Naive B cell (primary cell): Measurements from ENCODE around the gene MLEC. TPM values are rescaled to one million over a fixed set of nuclear protein-coding genes. Genes with fewer than 3 reads are reported as not detected.

Experiments used
- ATAC-seq, 2 donors: fragments of 150-1000 bp; cut with Tn5 transposase; 2 replicates each; pipeline ENCODE4 v1.10.0; 2021; ENCODE audit warnings: low read depth in 2 of 2, mild to moderate bottlenecking in 2 of 2, moderate library complexity in 2 of 2
- DNase-seq: peaks from one replicate; pipeline ENCODE4 v3.0.0; 2022
- H3K27ac Mint-ChIP-seq, 6 donors: one replicate each; pipeline ENCODE4 v1.8.0; 2020 to 2022; ENCODE audit warnings: mild to moderate bottlenecking in 6 of 6, mixed read lengths in 6 of 6, moderate library complexity in 5 of 6, inconsistent platforms in 2 of 6
- H3K27me3 Mint-ChIP-seq, 3 donors: one replicate each; pipeline ENCODE4 v1.8.0; 2021 to 2022; ENCODE audit warnings: mixed read lengths in 3 of 3, mild to moderate bottlenecking in 1 of 3
- H3K36me3 Mint-ChIP-seq, 2 donors: one replicate each; pipeline ENCODE4 v1.8.0; 2020 to 2022; ENCODE audit warnings: mixed read lengths in 2 of 2, inconsistent platforms in 1 of 2, mild to moderate bottlenecking in 1 of 2
- H3K4me1 Mint-ChIP-seq, 3 donors: one replicate each; pipeline ENCODE4 v1.8.0; 2020 to 2022; ENCODE audit warnings: mixed read lengths in 3 of 3, inconsistent platforms in 1 of 3, mild to moderate bottlenecking in 1 of 3, moderate library complexity in 1 of 3
- H3K4me3 Mint-ChIP-seq, 8 donors: one replicate each; pipeline ENCODE4 v1.8.0; 2020 to 2022; ENCODE audit warnings: mild to moderate bottlenecking in 8 of 8, mixed read lengths in 8 of 8, moderate library complexity in 8 of 8, inconsistent platforms in 2 of 8
- H3K9me3 Mint-ChIP-seq, 7 donors: one replicate each; pipeline ENCODE4 v1.8.0; 2020 to 2022; ENCODE audit warnings: mixed read lengths in 7 of 7, mild to moderate bottlenecking in 5 of 7, inconsistent platforms in 2 of 7, moderate library complexity in 1 of 7
- polyA plus RNA-seq, 6 donors: library from polyadenylated mRNA; unstranded; fragments of 300-500 nt; fragmentation: Illumina TruSeq; gene quantifications; one replicate each; pipeline ENCODE4 v1.2.3, GENCODE V29; 2021; ENCODE audit warnings: low read depth in 6 of 6

MLEC gene
- 10 to 100 TPM; 32.0 to 43.8 (median 33.8) TPM for polyA plus RNA-seq

- Mint-ChIP-seq H3K36me3 (no peaks in the 10 kb centered on the region), H3K4me3 (peak within 1 kb of the TSS; percentile 79 to 97 (median 94)), H3K4me1 (peaks cover 31 to 43% (median 39%) of the 10 kb centered on the region in 3 donors), H3K27me3 (no peaks in the 10 kb centered on the region), H3K27ac (peak within 1 kb of the TSS; percentile 92 to 99 (median 98)), H3K9me3 (peaks cover 0 to 4% (median 0%) of the 10 kb centered on the region in 7 donors)
- peak; percentile 100 for DNase-seq
- peak; percentile 68 to 71 for ATAC-seq
Observed at GRCh38 chr12:120686690-120687577, at the start of gene MLEC. MLEC (plus strand) TSS chr12:120687149; CDS start chr12:120687297, 148 bp downstream.

GRCh38 chr12:120639771-120640721 is 46.9 kb upstream of the MLEC start, which contains the start of gene CABP1:
CABP1 (plus strand) TSS chr12:120640626; CDS start chr12:120640686, 60 bp downstream.
- H3K4me1 Mint-ChIP-seq, result peaks cover 6 to 17% (median 7%) of the 10 kb centered on the region in 3 donors
- H3K4me3 Mint-ChIP-seq, result peak within 1 kb of the TSS; percentile 66 to 89 (median 80)
- peaks cover 38 to 65% (median 47%) of the 10 kb centered on the region in 3 donors for H3K27me3 Mint-ChIP-seq
- no peaks in the 10 kb centered on the region for H3K36me3 Mint-ChIP-seq
- H3K27ac Mint-ChIP-seq, result peak within 1 kb of the TSS in 1 of 6 donors; percentile 24
- ATAC-seq, result peak; percentile 79 to 85
- H3K9me3 Mint-ChIP-seq, result no peaks in the 10 kb centered on the region
- peak; percentile 61 for DNase-seq

- DNase-seq, result peak; percentile 44
- Mint-ChIP-seq H3K4me1 (peaks cover 6 to 17% (median 7%) of the 10 kb centered on the region in 3 donors), H3K36me3 (no peaks in the 10 kb centered on the region), H3K9me3 (no peaks in the 10 kb centered on the region), H3K27me3 (peaks cover 49 to 76% (median 52%) of the 10 kb centered on the region in 3 donors), H3K4me3 (peak overlapping the region; percentile 62 to 89 (median 78)), H3K27ac (no peak overlapping the region)
- ATAC-seq, result peak; percentile 64 to 65
Observed at GRCh38 chr12:120640861-120641833, 45.8 kb upstream of the MLEC start.

GRCh38 chr12:120642121-120642520 is 44.8 kb upstream of the MLEC start:
- H3K4me1 Mint-ChIP-seq, result peaks cover 11 to 21% (median 12%) of the 10 kb centered on the region in 3 donors
- peak overlapping the region in 5 of 8 donors; percentile 47 to 83 (median 78) for H3K4me3 Mint-ChIP-seq
- H3K27ac Mint-ChIP-seq, result peak overlapping the region in 1 of 6 donors; percentile 28
- peaks cover 48 to 81% (median 52%) of the 10 kb centered on the region in 3 donors for H3K27me3 Mint-ChIP-seq
- no peaks in the 10 kb centered on the region for H3K9me3 Mint-ChIP-seq
- no peaks in the 10 kb centered on the region for H3K36me3 Mint-ChIP-seq
- no peak for ATAC-seq
- no peak for DNase-seq

- Mint-ChIP-seq H3K9me3 (no peaks in the 10 kb centered on the region), H3K36me3 (no peaks in the 10 kb centered on the region), H3K27me3 (peaks cover 41 to 74% (median 49%) of the 10 kb centered on the region in 3 donors), H3K4me3 (peak overlapping the region in 2 of 8 donors; percentile 47 to 68), H3K4me1 (peaks cover 11 to 22% (median 14%) of the 10 kb centered on the region in 3 donors), H3K27ac (no peak overlapping the region)
- DNase-seq, result no peak
- no peak for ATAC-seq
Observed at GRCh38 chr12:120642826-120643225, 44.1 kb upstream of the MLEC start.

GRCh38 chr12:120643574-120643973 is 43.4 kb upstream of the MLEC start:
- DNase-seq, result no peak
- Mint-ChIP-seq H3K4me3 (no peak overlapping the region), H3K36me3 (no peaks in the 10 kb centered on the region), H3K27ac (no peak overlapping the region), H3K9me3 (no peaks in the 10 kb centered on the region), H3K27me3 (peaks cover 47 to 68% (median 49%) of the 10 kb centered on the region in 3 donors), H3K4me1 (peaks cover 15 to 29% (median 17%) of the 10 kb centered on the region in 3 donors)
- ATAC-seq, result no peak

GRCh38 chr12:120646044-120646443 is 40.9 kb upstream of the MLEC start:
- H3K36me3 Mint-ChIP-seq, result no peaks in the 10 kb centered on the region
- peaks cover 28 to 36% (median 28%) of the 10 kb centered on the region in 3 donors for H3K4me1 Mint-ChIP-seq
- H3K9me3 Mint-ChIP-seq, result no peaks in the 10 kb centered on the region
- ATAC-seq (no peak), DNase-seq (no peak)
- no peak overlapping the region for H3K4me3 Mint-ChIP-seq
- no peak overlapping the region for H3K27ac Mint-ChIP-seq
- H3K27me3 Mint-ChIP-seq, result peaks cover 59 to 78% (median 70%) of the 10 kb centered on the region in 3 donors

GRCh38 chr12:120647375-120647755 is 39.6 kb upstream of the MLEC start:
- ATAC-seq (no peak), DNase-seq (no peak)
- H3K36me3 Mint-ChIP-seq, result no peaks in the 10 kb centered on the region
- peaks cover 21 to 27% (median 22%) of the 10 kb centered on the region in 3 donors for H3K4me1 Mint-ChIP-seq
- H3K27ac Mint-ChIP-seq, result peak overlapping the region in 1 of 6 donors; percentile 89
- H3K27me3 Mint-ChIP-seq, result peaks cover 61 to 72% (median 69%) of the 10 kb centered on the region in 3 donors
- no peaks in the 10 kb centered on the region for H3K9me3 Mint-ChIP-seq
- peak overlapping the region in 1 of 8 donors; percentile 66 for H3K4me3 Mint-ChIP-seq

GRCh38 chr12:120649442-120650232 is 37.3 kb upstream of the MLEC start:
- ATAC-seq (no peak), DNase-seq (no peak)
- Mint-ChIP-seq H3K27ac (peak overlapping the region in 1 of 6 donors; percentile 52), H3K4me1 (peaks cover 21 to 24% (median 22%) of the 10 kb centered on the region in 3 donors), H3K9me3 (no peaks in the 10 kb centered on the region), H3K36me3 (no peaks in the 10 kb centered on the region), H3K27me3 (peaks cover 53 to 62% (median 58%) of the 10 kb centered on the region in 3 donors), H3K4me3 (peak overlapping the region in 7 of 8 donors; percentile 49 to 86 (median 67))

- peaks cover 50 to 58% (median 52%) of the 10 kb centered on the region in 3 donors for H3K27me3 Mint-ChIP-seq
- H3K9me3 Mint-ChIP-seq, result no peaks in the 10 kb centered on the region
- H3K4me1 Mint-ChIP-seq, result peaks cover 21 to 24% (median 22%) of the 10 kb centered on the region in 3 donors
- peak overlapping the region in 1 of 8 donors; percentile 54 for H3K4me3 Mint-ChIP-seq
- ATAC-seq, result no peak
- no peaks in the 10 kb centered on the region for H3K36me3 Mint-ChIP-seq
- DNase-seq, result no peak
- no peak overlapping the region for H3K27ac Mint-ChIP-seq
Observed at GRCh38 chr12:120650233-120650690, 36.7 kb upstream of the MLEC start.

GRCh38 chr12:120651821-120652220 is 35.1 kb upstream of the MLEC start:
- H3K9me3 Mint-ChIP-seq, result no peaks in the 10 kb centered on the region
- H3K27ac Mint-ChIP-seq, result no peak overlapping the region
- H3K4me3 Mint-ChIP-seq, result no peak overlapping the region
- DNase-seq, result no peak
- ATAC-seq, result no peak
- no peaks in the 10 kb centered on the region for H3K36me3 Mint-ChIP-seq
- peaks cover 36 to 50% (median 44%) of the 10 kb centered on the region in 3 donors for H3K27me3 Mint-ChIP-seq
- peaks cover 19 to 22% (median 20%) of the 10 kb centered on the region in 3 donors for H3K4me1 Mint-ChIP-seq
